IPS-11a (cell line): Measurements from ENCODE around the gene PABPC1L.
A peak's percentile ranks its signal among the peaks of the same experiment; 100 is the strongest.

Experiments
- H3K4me3 ChIP-seq: one replicate; pipeline ENCODE4 v1.5.1; 2013; ENCODE audit warnings: low read depth, low read length, control low read depth

PABPC1L gene

GRCh38 chr20:44942264-44942973, 32.6 kb downstream of the PABPC1L start:
- H3K4me3 ChIP-seq, result no peak overlapping the region

GRCh38 chr20:44943828-44944227, 34.0 kb downstream of the PABPC1L start:
- H3K4me3 ChIP-seq, result no peak overlapping the region

GRCh38 chr20:44945261-44945660, 35.4 kb downstream of the PABPC1L start:
- no peak overlapping the region for H3K4me3 ChIP-seq

GRCh38 chr20:44946271-44946852, 36.5 kb downstream of the PABPC1L start:
- H3K4me3 ChIP-seq, result no peak overlapping the region

- no peak overlapping the region for H3K4me3 ChIP-seq
Observed at GRCh38 chr20:44948107-44948506, 38.2 kb downstream of the PABPC1L start.

- no peak overlapping the region for H3K4me3 ChIP-seq
Observed at GRCh38 chr20:44948513-44948912, 38.7 kb downstream of the PABPC1L start.

- no peak overlapping the region for H3K4me3 ChIP-seq
Observed at GRCh38 chr20:44950368-44950767, 40.5 kb downstream of the PABPC1L start.

GRCh38 chr20:44952731-44953130, 42.9 kb downstream of the PABPC1L start:
- H3K4me3 ChIP-seq, result no peak overlapping the region

- no peak overlapping the region for H3K4me3 ChIP-seq
Observed at GRCh38 chr20:44954211-44954610, 44.4 kb downstream of the PABPC1L start.

- H3K4me3 ChIP-seq, result no peak overlapping the region
Observed at GRCh38 chr20:44955270-44955669, 45.4 kb downstream of the PABPC1L start.

- no peak overlapping the region for H3K4me3 ChIP-seq
Observed at GRCh38 chr20:44956410-44956809, 46.5 kb downstream of the PABPC1L start.

GRCh38 chr20:44958276-44958675, 48.4 kb downstream of the PABPC1L start:
- H3K4me3 ChIP-seq, result no peak overlapping the region

GRCh38 chr20:44959082-44959637, 49.3 kb downstream of the PABPC1L start:
- peak overlapping the region; percentile 79 for H3K4me3 ChIP-seq

GRCh38 chr20:44959638-44960102, 49.8 kb downstream of the PABPC1L start:
- peak overlapping the region; percentile 79 for H3K4me3 ChIP-seq

GRCh38 chr20:44960103-44960852, 50.4 kb downstream of the PABPC1L start, which contains the start of gene TOMM34:
Gene TOMM34 (minus strand): TSS chr20:44960397. CDS start chr20:44960333, 64 bp downstream.
- H3K4me3 ChIP-seq, result peak within 1 kb of the TSS; percentile 79

GRCh38 chr20:44961011-44961869, 51.4 kb downstream of the PABPC1L start:
- H3K4me3 ChIP-seq, result no peak overlapping the region

- H3K4me3 ChIP-seq, result no peak overlapping the region
Observed at GRCh38 chr20:44961870-44962267, 52.0 kb downstream of the PABPC1L start.

GRCh38 chr20:44962483-44962882, 52.6 kb downstream of the PABPC1L start:
- H3K4me3 ChIP-seq, result no peak overlapping the region

GRCh38 chr20:44963325-44964215, 53.7 kb downstream of the PABPC1L start:
- H3K4me3 ChIP-seq, result no peak overlapping the region

GRCh38 chr20:44965651-44966029, 55.8 kb downstream of the PABPC1L start:
- peak overlapping the region; percentile 96 for H3K4me3 ChIP-seq
